Activated B cell treated with CpG ODN at 0.5 μM for 24 hours (primary cell): Measurements from ENCODE around the gene SLC39A9. TPM values are rescaled to one million over a fixed set of nuclear protein-coding genes. Genes with fewer than 3 reads are reported as not detected.
A peak's percentile ranks its signal among the peaks of the same experiment; 100 is the strongest.

Source experiments
- ATAC-seq: fragments of 200-7000 bp; cut with Tn5 transposase; one replicate; pipeline ENCODE4 v1.10.0; 2021; ENCODE audit warnings: low read depth, mild to moderate bottlenecking, moderate library complexity
- CTCF ChIA-PET: fragments of 350-600 bp; sonication (Branson Sonifier 250); formaldehyde crosslinking; loops from one replicate; lab custom pipeline; 2021; ENCODE audit warnings: antibody characterized with exemption; lab: Charles Lee
- POLR2A ChIA-PET: fragments of 350-600 bp; sonication (Branson Sonifier 250); formaldehyde crosslinking; loops from one replicate; lab custom pipeline; 2021; ENCODE audit warnings: antibody characterized with exemption; lab: Charles Lee
- DNase-seq: peaks from one replicate; pipeline ENCODE4 v3.0.0; 2022
- H3K27ac Mint-ChIP-seq: one replicate; pipeline ENCODE4 v1.8.0; 2020; ENCODE audit warnings: mixed read lengths
- H3K27me3 Mint-ChIP-seq: one replicate; pipeline ENCODE4 v1.8.0; 2021; ENCODE audit warnings: mixed read lengths
- H3K36me3 Mint-ChIP-seq: one replicate; pipeline ENCODE4 v1.8.0; 2021; ENCODE audit warnings: low read depth, mixed read lengths
- H3K4me1 Mint-ChIP-seq: one replicate; pipeline ENCODE4 v1.8.0; 2021; ENCODE audit warnings: mixed read lengths
- H3K4me3 Mint-ChIP-seq: one replicate; pipeline ENCODE4 v1.8.0; 2020; ENCODE audit warnings: mild to moderate bottlenecking, mixed read lengths
- H3K9me3 Mint-ChIP-seq: one replicate; pipeline ENCODE4 v1.8.0; 2020; ENCODE audit warnings: mixed read lengths
- intact Hi-C: fragments of 100-400 bp; cut with micrococcal nuclease; formaldehyde crosslinking; loops from one replicate; pipeline ENCODE4 v1.15.1; 2024
- total RNA-seq: library from RNA; stranded (reverse); gene quantifications from 2 replicates; pipeline ENCODE4 v1.2.3, GENCODE V29; 2022
- TF ChIP-seq, protein P1 (sequence below): fragments of 200-600 bp; IDR thresholded peaks from one replicate; pipeline ENCODE4 v1.8.0; 2022; ENCODE audit warnings: antibody characterized with exemption, mild to moderate bottlenecking

Gene SLC39A9
- total RNA-seq, 1 donor from 2014 or later, result 54.5 TPM

GRCh38 chr14:69484444-69485314 is 86.2 kb downstream of the SLC39A9 start, which contains the start of gene PLEKHD1:
PLEKHD1 (plus strand) TSS chr14:69484728; CDS start chr14:69484966, 238 bp downstream.
- Mint-ChIP-seq H3K27me3 (peaks cover 50% of the 10 kb centered on the region), H3K4me3 (peak within 1 kb of the TSS; percentile 44), H3K27ac (no peak within 1 kb of the TSS), H3K36me3 (no peaks in the 10 kb centered on the region), H3K9me3 (no peaks in the 10 kb centered on the region), H3K4me1 (peaks cover 16% of the 10 kb centered on the region)
- ATAC-seq (no peak), DNase-seq (no peak)
- intact Hi-C loops, result no loop called here
- ChIA-PET CTCF (no interaction called here), POLR2A (no interaction called here)
- TF ChIP-seq, protein P1, sequence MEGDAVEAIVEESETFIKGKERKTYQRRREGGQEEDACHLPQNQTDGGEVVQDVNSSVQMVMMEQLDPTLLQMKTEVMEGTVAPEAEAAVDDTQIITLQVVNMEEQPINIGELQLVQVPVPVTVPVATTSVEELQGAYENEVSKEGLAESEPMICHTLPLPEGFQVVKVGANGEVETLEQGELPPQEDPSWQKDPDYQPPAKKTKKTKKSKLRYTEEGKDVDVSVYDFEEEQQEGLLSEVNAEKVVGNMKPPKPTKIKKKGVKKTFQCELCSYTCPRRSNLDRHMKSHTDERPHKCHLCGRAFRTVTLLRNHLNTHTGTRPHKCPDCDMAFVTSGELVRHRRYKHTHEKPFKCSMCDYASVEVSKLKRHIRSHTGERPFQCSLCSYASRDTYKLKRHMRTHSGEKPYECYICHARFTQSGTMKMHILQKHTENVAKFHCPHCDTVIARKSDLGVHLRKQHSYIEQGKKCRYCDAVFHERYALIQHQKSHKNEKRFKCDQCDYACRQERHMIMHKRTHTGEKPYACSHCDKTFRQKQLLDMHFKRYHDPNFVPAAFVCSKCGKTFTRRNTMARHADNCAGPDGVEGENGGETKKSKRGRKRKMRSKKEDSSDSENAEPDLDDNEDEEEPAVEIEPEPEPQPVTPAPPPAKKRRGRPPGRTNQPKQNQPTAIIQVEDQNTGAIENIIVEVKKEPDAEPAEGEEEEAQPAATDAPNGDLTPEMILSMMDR, result no peak

- Mint-ChIP-seq H3K4me1 (peaks cover 16% of the 10 kb centered on the region), H3K36me3 (no peaks in the 10 kb centered on the region), H3K27ac (no peak overlapping the region), H3K9me3 (no peaks in the 10 kb centered on the region), H3K4me3 (peak overlapping the region; percentile 24), H3K27me3 (peaks cover 47% of the 10 kb centered on the region)
- CTCF ChIA-PET, result no interaction called here
- POLR2A ChIA-PET, result no interaction called here
- ATAC-seq (no peak), DNase-seq (no peak)
- intact Hi-C loops, result no loop called here
- TF ChIP-seq, protein P1, result no peak
These were observed 86.8 kb downstream of the SLC39A9 start for GRCh38 chr14:69485315-69485660.

- H3K27me3 Mint-ChIP-seq, result peaks cover 47% of the 10 kb centered on the region
- DNase-seq, result no peak
- intact Hi-C loops, result no loop called here
- CTCF ChIA-PET, result interaction anchor here (0.6 kb wide), 1 partner anchor 458 kb away, joined by 3 read pairs; no protein-coding TSS in a partner anchor
- H3K4me3 Mint-ChIP-seq, result no peak overlapping the region
- no peaks in the 10 kb centered on the region for H3K9me3 Mint-ChIP-seq
- no peaks in the 10 kb centered on the region for H3K36me3 Mint-ChIP-seq
- POLR2A ChIA-PET, result no interaction called here
- TF ChIP-seq, protein P1, result no peak
- H3K4me1 Mint-ChIP-seq, result peaks cover 16% of the 10 kb centered on the region
- no peak for ATAC-seq
- no peak overlapping the region for H3K27ac Mint-ChIP-seq
These were observed 87.2 kb downstream of the SLC39A9 start for GRCh38 chr14:69485701-69486100.

DNA sequence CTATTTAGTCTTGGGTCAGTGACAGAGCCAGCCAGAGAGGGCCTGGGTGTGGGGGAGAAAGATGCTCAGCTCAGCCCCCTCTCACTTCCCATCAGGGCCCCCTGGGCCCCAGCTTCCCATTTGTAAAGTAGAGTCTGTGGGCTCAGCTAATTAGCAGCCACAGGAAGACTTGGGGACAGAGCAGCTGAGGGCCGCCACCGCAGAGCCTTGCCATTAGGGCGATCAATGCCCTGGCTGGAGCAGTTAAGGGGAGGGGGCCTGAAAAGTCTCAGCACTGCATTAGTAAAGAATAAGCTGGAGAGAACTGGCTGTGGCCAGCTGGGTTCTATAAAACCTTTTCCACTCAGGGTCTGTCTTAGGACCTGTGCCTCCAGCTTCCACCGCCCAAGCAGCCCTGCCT is 88.7 kb downstream of the SLC39A9 start:
- H3K4me1 Mint-ChIP-seq, result peaks cover 9% of the 10 kb centered on the region
- H3K4me3 Mint-ChIP-seq, result no peak overlapping the region
- POLR2A ChIA-PET, result no interaction called here
- no peak for ATAC-seq
- no peak for DNase-seq
- peaks cover 46% of the 10 kb centered on the region for H3K27me3 Mint-ChIP-seq
- CTCF ChIA-PET, result no interaction called here
- no peaks in the 10 kb centered on the region for H3K9me3 Mint-ChIP-seq
- intact Hi-C loops, result no loop called here
- no peaks in the 10 kb centered on the region for H3K36me3 Mint-ChIP-seq
- TF ChIP-seq, protein P1, result no peak
- H3K27ac Mint-ChIP-seq, result no peak overlapping the region

DNA sequence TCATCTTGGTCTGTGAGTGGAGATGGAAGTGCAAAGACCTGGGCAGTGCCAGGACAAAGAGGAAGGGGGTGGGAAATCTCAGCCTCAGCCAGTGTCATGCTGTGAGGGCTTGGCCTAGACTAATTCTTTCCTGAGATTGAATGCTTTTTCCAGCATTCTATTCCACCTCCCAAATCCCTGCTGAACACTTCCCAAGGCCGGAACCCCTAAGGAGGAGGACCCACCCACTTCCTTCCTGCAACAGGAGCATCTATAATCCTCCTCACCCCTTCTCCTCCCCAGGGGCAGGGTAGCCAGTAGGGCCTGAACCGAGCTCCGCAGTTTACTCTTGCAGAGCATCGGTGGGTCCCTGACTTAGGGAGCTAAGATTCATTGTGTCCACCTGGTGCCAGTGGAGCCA is 89.3 kb downstream of the SLC39A9 start:
- Mint-ChIP-seq H3K4me1 (peaks cover 7% of the 10 kb centered on the region), H3K27ac (no peak overlapping the region), H3K27me3 (peaks cover 43% of the 10 kb centered on the region), H3K36me3 (no peaks in the 10 kb centered on the region), H3K4me3 (no peak overlapping the region), H3K9me3 (no peaks in the 10 kb centered on the region)
- POLR2A ChIA-PET, result no interaction called here
- no peak for DNase-seq
- ATAC-seq, result no peak
- CTCF ChIA-PET, result interaction anchor here (1.2 kb wide), 1 partner anchor 28 kb away, joined by 3 read pairs; no protein-coding TSS in a partner anchor
- intact Hi-C loops, result no loop called here
- TF ChIP-seq, protein P1, result no peak
